Measurements from ENCODE around the gene ATF7.
"Not testable (repeated sequence)": the region's sequence is repeated elsewhere in the genome, so short reads cannot be mapped to it uniquely, and the experiment has no call there.

ATF7 gene

GRCh38 chr12:53564941-53565340 is 61.2 kb downstream of the ATF7 start:
- no peak for DNase-seq (ENCODE audit: low spot score)

- no peak for DNase-seq (ENCODE audit: low spot score)
These were observed 61.9 kb downstream of the ATF7 start for GRCh38 chr12:53564278-53564677.

GRCh38 chr12:53563452-53564028 is 62.6 kb downstream of the ATF7 start:
- no peak for DNase-seq (ENCODE audit: low spot score)

GRCh38 chr12:53561590-53561953 is 64.6 kb downstream of the ATF7 start:
- DNase-seq (ENCODE audit: low spot score), result peak; percentile 86

- no peak for DNase-seq (ENCODE audit: low spot score)
These were observed 65.1 kb downstream of the ATF7 start for GRCh38 chr12:53560912-53561589.

GRCh38 chr12:53560351-53560750 is 65.8 kb downstream of the ATF7 start:
- DNase-seq (ENCODE audit: low spot score), result no peak

GRCh38 chr12:53558631-53559030 is 67.6 kb downstream of the ATF7 start:
- no peak for DNase-seq (ENCODE audit: low spot score)

- no peak for DNase-seq (ENCODE audit: low spot score)
These were observed 73.5 kb downstream of the ATF7 start for GRCh38 chr12:53552361-53553327.

- DNase-seq (ENCODE audit: low spot score), result no peak
These were observed 74.3 kb downstream of the ATF7 start for GRCh38 chr12:53551889-53552291.

- no peak for DNase-seq (ENCODE audit: low spot score)
These were observed 75.6 kb downstream of the ATF7 start for GRCh38 chr12:53550595-53550994.

GRCh38 chr12:53550131-53550530 is 76.1 kb downstream of the ATF7 start:
- not testable (repeated sequence) for DNase-seq (ENCODE audit: low spot score)

- not testable (repeated sequence) for DNase-seq (ENCODE audit: low spot score)
These were observed 77.8 kb downstream of the ATF7 start for GRCh38 chr12:53548354-53548753.

- DNase-seq (ENCODE audit: low spot score), result peak; percentile 48
These were observed 82.6 kb downstream of the ATF7 start for GRCh38 chr12:53543539-53543938.

- DNase-seq (ENCODE audit: low spot score), result no peak
These were observed 86.7 kb downstream of the ATF7 start for GRCh38 chr12:53539526-53539925.

- DNase-seq (ENCODE audit: low spot score), result no peak
These were observed 87.9 kb downstream of the ATF7 start for GRCh38 chr12:53538209-53538689.

GRCh38 chr12:53536962-53537361 is 89.2 kb downstream of the ATF7 start:
- no peak for DNase-seq (ENCODE audit: low spot score)

- DNase-seq (ENCODE audit: low spot score), result no peak
These were observed 92.7 kb downstream of the ATF7 start for GRCh38 chr12:53533471-53533870.

GRCh38 chr12:53532524-53533445 is 93.4 kb downstream of the ATF7 start:
- no peak for DNase-seq (ENCODE audit: low spot score)

GRCh38 chr12:53532021-53532420 is 94.2 kb downstream of the ATF7 start:
- DNase-seq (ENCODE audit: low spot score), result no peak

GRCh38 chr12:53530920-53531319 is 95.3 kb downstream of the ATF7 start:
- no peak for DNase-seq (ENCODE audit: low spot score)

GRCh38 chr12:53530061-53530460 is 96.1 kb downstream of the ATF7 start:
- no peak for DNase-seq (ENCODE audit: low spot score)

- no peak for DNase-seq (ENCODE audit: low spot score)
These were observed 101.7 kb downstream of the ATF7 start for GRCh38 chr12:53524476-53524875.

All from kidney capillary endothelial cell (primary cell).